ENCODE measurements around the gene CD163L1. TPM values are rescaled to one million over a fixed set of nuclear protein-coding genes. Genes with fewer than 3 reads are reported as not detected.

Gene CD163L1
- total and polyA plus RNA-seq, 8 donors = 5.0 to 8.4 (median 6.3) TPM

GRCh38 chr12:7369274-7369729 lies 74.7 kb downstream of the CD163L1 start:
- H3K9me3 ChIP-seq = no peaks in the 10 kb centered on the region
- no peak for ATAC-seq
- H3K36me3 ChIP-seq = no peaks in the 10 kb centered on the region
- peaks cover 0 to 3% of the 10 kb centered on the region in 2 donors for H3K27me3 ChIP-seq
- DNase-seq = no peak
- H3K4me1 ChIP-seq = no peaks in the 10 kb centered on the region
- TF ChIP-seq CTCF (IDR thresholded peaks at IDR 0.05) = no peak
- no peak overlapping the region for H3K4me3 ChIP-seq
- intact Hi-C loops (cut with DNase I) = no loop called here
- H3K27ac ChIP-seq = no peak overlapping the region

- no peaks in the 10 kb centered on the region for H3K4me1 ChIP-seq
- intact Hi-C loops (cut with DNase I) = no loop called here
Measured at GRCh38 chr12:7362734-7363133, 81.2 kb downstream of the CD163L1 start.

GRCh38 chr12:7361265-7361664 lies 82.7 kb downstream of the CD163L1 start:
- H3K4me3 ChIP-seq = no peak overlapping the region
- ATAC-seq (no peak), DNase-seq (no peak)
- no peak for TF ChIP-seq CTCF (IDR thresholded peaks at IDR 0.05)
- peaks cover 0 to 4% of the 10 kb centered on the region in 2 donors for H3K9me3 ChIP-seq
- H3K27me3 ChIP-seq = peaks cover 0 to 11% of the 10 kb centered on the region in 2 donors
- intact Hi-C loops (cut with DNase I) = no loop called here
- no peaks in the 10 kb centered on the region for H3K4me1 ChIP-seq
- no peaks in the 10 kb centered on the region for H3K36me3 ChIP-seq
- no peak overlapping the region for H3K27ac ChIP-seq

More at GRCh38 chr12:7362734-7363133, 81.2 kb downstream of the CD163L1 start:
- Histone ChIP-seq H3K9me3 (peaks cover 0 to 4% of the 10 kb centered on the region in 2 donors), H3K27ac (no peak overlapping the region), H3K27me3 (peaks cover 0 to 3% of the 10 kb centered on the region in 2 donors), H3K36me3 (no peaks in the 10 kb centered on the region), H3K4me3 (no peak overlapping the region)
- ATAC-seq = no peak
- TF ChIP-seq CTCF (IDR thresholded peaks at IDR 0.05) = no peak
- no peak for DNase-seq

- Histone ChIP-seq H3K4me1 (no peaks in the 10 kb centered on the region), H3K9me3 (no peaks in the 10 kb centered on the region), H3K27me3 (peaks cover 0 to 11% of the 10 kb centered on the region in 2 donors), H3K27ac (no peak overlapping the region), H3K4me3 (no peak overlapping the region), H3K36me3 (no peaks in the 10 kb centered on the region)
- ATAC-seq (no peak), DNase-seq (no peak)
- intact Hi-C loops (cut with DNase I) = no loop called here
- TF ChIP-seq CTCF (IDR thresholded peaks at IDR 0.05) = no peak
Measured at GRCh38 chr12:7354529-7354928, 89.4 kb downstream of the CD163L1 start.

GRCh38 chr12:7352661-7353060 lies 91.3 kb downstream of the CD163L1 start:
- DNase-seq (no peak), ATAC-seq (no peak)
- Histone ChIP-seq H3K9me3 (no peaks in the 10 kb centered on the region), H3K27ac (no peak overlapping the region), H3K4me1 (no peaks in the 10 kb centered on the region), H3K27me3 (peaks cover 0 to 7% of the 10 kb centered on the region in 2 donors), H3K36me3 (no peaks in the 10 kb centered on the region), H3K4me3 (no peak overlapping the region)
- no peak for TF ChIP-seq CTCF (IDR thresholded peaks at IDR 0.05)
- intact Hi-C loops (cut with DNase I) = no loop called here

All from left lung (tissue), 10 donors.